Nephron progenitor cell (in vitro differentiated cells): ENCODE results near the gene CCDC188.

ENCODE experiments used
- DNase-seq: peaks from one replicate; pipeline ENCODE4 v3.0.0; 2021
- H3K27ac Mint-ChIP-seq: 2 replicates; pipeline ENCODE4 v1.8.0; 2021; ENCODE audit warnings: mild to moderate bottlenecking, moderate library complexity, mixed read lengths
- H3K27me3 Mint-ChIP-seq: 2 replicates; pipeline ENCODE4 v1.8.0; 2021; ENCODE audit warnings: mild to moderate bottlenecking, low read depth, mixed read lengths; ENCODE audit not compliant: poor library complexity
- H3K36me3 Mint-ChIP-seq: 2 replicates; pipeline ENCODE4 v1.8.0; 2021; ENCODE audit warnings: low read depth, mixed read lengths
- H3K4me1 Mint-ChIP-seq: 2 replicates; pipeline ENCODE4 v1.8.0; 2021; ENCODE audit warnings: mixed read lengths
- H3K4me3 Mint-ChIP-seq: 2 replicates; pipeline ENCODE4 v1.8.0; 2021; ENCODE audit warnings: mild to moderate bottlenecking, moderate library complexity, mixed read lengths
- H3K9me3 Mint-ChIP-seq: 2 replicates; pipeline ENCODE4 v1.8.0; 2021; ENCODE audit warnings: mild to moderate bottlenecking, moderate library complexity, mixed read lengths
- TF ChIP-seq, protein P1 (sequence below): fragments of 200-600 bp; sonication (generic); IDR thresholded peaks from 2 replicates; pipeline ENCODE4 v1.5.0; 2021; ENCODE audit warnings: antibody characterized with exemption

Gene CCDC188

DNA sequence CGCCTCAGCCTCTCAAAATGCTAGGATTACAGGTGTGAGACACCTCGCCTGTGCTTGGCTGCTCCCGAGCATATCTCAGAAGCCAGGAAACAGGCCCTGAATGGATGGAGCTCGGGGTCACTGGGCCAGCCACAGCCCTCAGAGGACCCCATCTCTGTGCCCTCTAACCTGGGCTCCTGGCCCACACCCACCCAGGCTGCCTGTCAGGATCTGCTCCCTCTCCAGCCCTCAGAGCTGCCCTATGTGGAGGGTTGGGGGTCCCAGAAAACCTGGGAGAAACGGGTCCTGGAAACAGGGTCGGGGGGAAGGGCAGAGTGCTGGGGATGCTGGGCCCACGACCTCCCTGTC is 5.2 kb upstream of the CCDC188 start:
- Mint-ChIP-seq H3K4me3 (no peak overlapping the region), H3K36me3 (no peaks in the 10 kb centered on the region), H3K9me3 (no peaks in the 10 kb centered on the region), H3K4me1 (peaks cover 26% of the 10 kb centered on the region), H3K27me3 (peaks cover 16% of the 10 kb centered on the region), H3K27ac (no peak overlapping the region)
- DNase-seq: no peak
- TF ChIP-seq, protein P1, sequence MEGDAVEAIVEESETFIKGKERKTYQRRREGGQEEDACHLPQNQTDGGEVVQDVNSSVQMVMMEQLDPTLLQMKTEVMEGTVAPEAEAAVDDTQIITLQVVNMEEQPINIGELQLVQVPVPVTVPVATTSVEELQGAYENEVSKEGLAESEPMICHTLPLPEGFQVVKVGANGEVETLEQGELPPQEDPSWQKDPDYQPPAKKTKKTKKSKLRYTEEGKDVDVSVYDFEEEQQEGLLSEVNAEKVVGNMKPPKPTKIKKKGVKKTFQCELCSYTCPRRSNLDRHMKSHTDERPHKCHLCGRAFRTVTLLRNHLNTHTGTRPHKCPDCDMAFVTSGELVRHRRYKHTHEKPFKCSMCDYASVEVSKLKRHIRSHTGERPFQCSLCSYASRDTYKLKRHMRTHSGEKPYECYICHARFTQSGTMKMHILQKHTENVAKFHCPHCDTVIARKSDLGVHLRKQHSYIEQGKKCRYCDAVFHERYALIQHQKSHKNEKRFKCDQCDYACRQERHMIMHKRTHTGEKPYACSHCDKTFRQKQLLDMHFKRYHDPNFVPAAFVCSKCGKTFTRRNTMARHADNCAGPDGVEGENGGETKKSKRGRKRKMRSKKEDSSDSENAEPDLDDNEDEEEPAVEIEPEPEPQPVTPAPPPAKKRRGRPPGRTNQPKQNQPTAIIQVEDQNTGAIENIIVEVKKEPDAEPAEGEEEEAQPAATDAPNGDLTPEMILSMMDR: no peak

DNA sequence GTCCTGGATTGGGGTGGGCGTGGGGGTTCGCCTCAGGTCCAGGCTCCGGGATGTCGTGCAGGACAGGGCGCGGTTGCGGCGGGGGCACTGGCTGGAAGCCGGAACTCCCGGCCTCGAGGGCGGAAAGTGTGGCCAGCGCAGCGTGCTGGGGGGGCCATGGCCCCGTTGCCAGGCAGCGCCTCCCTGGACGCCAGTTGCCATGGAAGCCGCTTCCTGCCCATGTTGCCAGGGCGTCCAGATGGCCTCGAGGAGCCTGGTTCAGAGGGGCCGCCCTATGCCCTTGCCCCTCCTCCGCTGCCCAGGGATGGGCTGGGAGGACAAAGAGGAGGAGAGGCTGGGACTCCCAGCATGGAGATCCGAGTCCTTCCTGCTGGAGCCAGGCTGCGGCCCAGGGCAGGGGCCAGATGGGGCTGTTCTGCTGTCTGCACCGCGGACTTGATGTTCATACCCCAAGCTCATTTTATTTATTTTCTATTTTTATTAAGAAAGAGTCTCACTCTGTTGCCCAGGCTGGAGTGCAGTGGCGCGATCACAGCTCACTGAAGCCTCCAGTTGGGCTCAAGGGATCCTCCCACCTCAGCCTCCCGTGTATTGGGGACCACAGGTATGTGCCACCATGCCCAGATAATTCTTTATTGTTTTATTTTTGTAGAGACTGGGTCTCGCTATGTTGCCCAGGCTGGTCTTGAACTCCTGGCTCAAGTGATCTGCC is 4.6 kb upstream of the CCDC188 start:
- TF ChIP-seq, protein P1: no peak
- no peak for DNase-seq
- peaks cover 26% of the 10 kb centered on the region for H3K4me1 Mint-ChIP-seq
- H3K27ac Mint-ChIP-seq: no peak overlapping the region
- H3K36me3 Mint-ChIP-seq: no peaks in the 10 kb centered on the region
- peaks cover 13% of the 10 kb centered on the region for H3K27me3 Mint-ChIP-seq
- H3K4me3 Mint-ChIP-seq: no peak overlapping the region
- H3K9me3 Mint-ChIP-seq: no peaks in the 10 kb centered on the region

DNA sequence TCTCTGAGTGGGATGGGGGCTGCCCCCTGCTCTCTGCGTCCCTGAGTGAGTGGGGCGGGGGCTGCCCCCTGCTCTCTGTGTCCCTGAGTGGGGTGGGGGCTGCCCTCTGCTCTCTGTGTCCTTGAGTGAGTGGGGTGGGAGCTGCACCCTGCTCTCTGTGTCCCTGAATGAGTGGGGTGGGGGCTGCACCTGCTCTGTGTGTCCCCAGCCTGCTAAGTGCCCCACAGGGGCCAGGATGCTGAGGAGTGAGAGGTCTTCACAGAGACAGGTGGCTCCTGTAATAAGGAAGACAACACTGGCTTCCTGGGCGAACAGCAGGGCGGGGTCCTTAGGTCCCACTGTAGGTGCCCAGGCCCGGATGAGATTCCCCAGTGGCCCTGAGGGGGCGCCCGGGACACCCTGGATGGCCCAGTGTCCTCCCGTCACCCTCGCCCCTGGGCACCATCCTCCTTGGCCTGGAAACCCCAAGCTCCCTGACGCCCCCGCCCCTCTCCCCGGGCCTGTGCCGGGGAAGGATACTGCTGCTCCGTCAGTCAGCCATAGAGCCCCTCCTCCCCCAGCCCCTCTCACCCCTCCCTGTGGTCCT is 3.8 kb upstream of the CCDC188 start:
- peaks cover 8% of the 10 kb centered on the region for H3K27me3 Mint-ChIP-seq
- DNase-seq: no peak
- H3K9me3 Mint-ChIP-seq: no peaks in the 10 kb centered on the region
- H3K36me3 Mint-ChIP-seq: no peaks in the 10 kb centered on the region
- H3K27ac Mint-ChIP-seq: no peak overlapping the region
- no peak overlapping the region for H3K4me3 Mint-ChIP-seq
- peaks cover 26% of the 10 kb centered on the region for H3K4me1 Mint-ChIP-seq
- TF ChIP-seq, protein P1: no peak

DNA sequence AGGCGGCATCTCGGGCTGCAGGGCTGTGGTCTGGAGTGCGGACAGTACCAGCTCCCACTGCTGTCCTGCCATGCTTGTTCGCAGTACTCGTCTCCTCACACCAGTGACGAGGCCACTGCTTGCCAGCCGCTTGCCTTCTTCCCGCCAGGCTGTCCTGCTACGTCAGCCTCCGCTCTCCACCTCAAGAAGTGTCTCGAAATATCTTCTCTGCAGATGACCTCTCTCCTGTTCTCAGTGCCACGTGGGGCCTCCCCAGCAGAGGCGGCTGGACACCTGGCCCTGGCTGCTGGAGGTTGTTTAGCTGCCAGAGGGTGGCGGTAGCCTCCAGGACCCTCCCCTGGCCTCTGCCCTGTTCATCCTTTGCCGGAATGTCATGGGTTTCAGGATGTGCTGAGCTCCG is 3.1 kb upstream of the CCDC188 start:
- H3K27ac Mint-ChIP-seq: no peak overlapping the region
- peaks cover 8% of the 10 kb centered on the region for H3K27me3 Mint-ChIP-seq
- no peak overlapping the region for H3K4me3 Mint-ChIP-seq
- no peaks in the 10 kb centered on the region for H3K36me3 Mint-ChIP-seq
- TF ChIP-seq, protein P1: no peak
- no peak for DNase-seq
- peaks cover 20% of the 10 kb centered on the region for H3K4me1 Mint-ChIP-seq
- no peaks in the 10 kb centered on the region for H3K9me3 Mint-ChIP-seq

DNA sequence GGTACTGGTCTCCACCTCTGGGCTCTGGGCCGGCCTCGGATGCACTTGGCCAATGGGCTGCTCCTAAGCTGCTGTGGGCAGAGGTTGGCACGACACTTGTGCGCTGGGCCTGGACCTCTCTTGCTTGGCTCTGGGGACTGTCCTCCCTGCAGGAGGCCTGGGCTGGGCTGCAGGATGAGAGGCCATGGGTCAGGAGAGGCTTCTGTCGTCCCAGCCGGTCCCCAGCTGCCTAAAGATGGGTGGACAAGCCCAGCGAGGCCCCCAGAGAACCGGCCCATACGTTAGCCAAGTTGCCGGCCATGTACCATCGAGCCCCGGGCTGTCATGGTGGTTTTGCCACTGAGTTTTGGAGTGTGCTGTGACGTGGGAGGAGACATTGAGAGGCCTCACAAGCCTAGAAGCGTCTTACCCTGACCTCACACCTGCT is 1.6 kb upstream of the CCDC188 start:
- Mint-ChIP-seq H3K36me3 (no peaks in the 10 kb centered on the region), H3K4me1 (peaks cover 17% of the 10 kb centered on the region), H3K27me3 (peaks cover 8% of the 10 kb centered on the region), H3K27ac (no peak overlapping the region), H3K9me3 (no peaks in the 10 kb centered on the region), H3K4me3 (no peak overlapping the region)
- TF ChIP-seq, protein P1: no peak
- no peak for DNase-seq

DNA sequence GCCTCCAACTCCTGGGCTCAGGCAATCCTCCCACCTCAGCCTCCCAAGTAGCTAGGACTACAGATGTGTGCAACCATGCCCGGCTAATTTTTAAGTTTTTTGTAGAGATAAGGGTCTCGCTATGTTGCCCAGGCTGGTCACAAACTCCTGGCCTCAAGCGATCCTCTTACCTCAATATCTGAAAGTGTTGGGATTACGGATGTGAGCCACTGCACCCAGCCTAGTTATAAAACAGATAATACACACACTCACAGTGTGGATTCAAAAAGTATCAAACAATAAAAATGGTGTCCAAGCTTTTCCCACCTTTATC is 377 bp upstream of the CCDC188 start:
- H3K9me3 Mint-ChIP-seq: no peaks in the 10 kb centered on the region
- H3K27ac Mint-ChIP-seq: no peak overlapping the region
- no peak for DNase-seq
- TF ChIP-seq, protein P1: no peak
- H3K4me1 Mint-ChIP-seq: peaks cover 19% of the 10 kb centered on the region
- no peak overlapping the region for H3K4me3 Mint-ChIP-seq
- no peaks in the 10 kb centered on the region for H3K36me3 Mint-ChIP-seq
- H3K27me3 Mint-ChIP-seq: peaks cover 8% of the 10 kb centered on the region
